NCI-H748 treated with DMSO at 0.1 percent for 48 hours (cell line): Measurements from ENCODE around the gene RAB3GAP1.
"Not testable (repeated sequence)": the region's sequence is repeated elsewhere in the genome, so short reads cannot be mapped to it uniquely, and the experiment has no call there.

Source experiments
- DNase-seq: peaks from one replicate; lab custom pipeline; 2025; lab: John Stamatoyannopoulos, UW

Gene RAB3GAP1

GRCh38 chr2:135105513-135106316, 53.6 kb downstream of the RAB3GAP1 start:
- not testable (repeated sequence) for DNase-seq

- DNase-seq: no peak
Measured at GRCh38 chr2:135113322-135113721, 61.2 kb downstream of the RAB3GAP1 start.

GRCh38 chr2:135119582-135119981, 67.5 kb downstream of the RAB3GAP1 start:
- no peak for DNase-seq

- no peak for DNase-seq
Measured at GRCh38 chr2:135121016-135121657, 69.0 kb downstream of the RAB3GAP1 start.

GRCh38 chr2:135121658-135122039, 69.6 kb downstream of the RAB3GAP1 start:
- DNase-seq: not testable (repeated sequence)

- DNase-seq: no peak
Measured at GRCh38 chr2:135124924-135125886, 73.1 kb downstream of the RAB3GAP1 start.

- DNase-seq: no peak
Measured at GRCh38 chr2:135125940-135126339, 73.8 kb downstream of the RAB3GAP1 start.

GRCh38 chr2:135130751-135131150, 78.7 kb downstream of the RAB3GAP1 start:
- DNase-seq: no peak

- DNase-seq: no peak
Measured at GRCh38 chr2:135132314-135132713, 80.2 kb downstream of the RAB3GAP1 start.

- no peak for DNase-seq
Measured at GRCh38 chr2:135140606-135141005, 88.5 kb downstream of the RAB3GAP1 start.

GRCh38 chr2:135142323-135142722, 90.2 kb downstream of the RAB3GAP1 start:
- no peak for DNase-seq

GRCh38 chr2:135144343-135144742, 92.3 kb downstream of the RAB3GAP1 start:
- no peak for DNase-seq

GRCh38 chr2:135149251-135149650, 97.2 kb downstream of the RAB3GAP1 start:
- no peak for DNase-seq

GRCh38 chr2:135150725-135151124, 98.6 kb downstream of the RAB3GAP1 start:
- no peak for DNase-seq

GRCh38 chr2:135151615-135152014, 99.5 kb downstream of the RAB3GAP1 start:
- no peak for DNase-seq

- no peak for DNase-seq
Measured at GRCh38 chr2:135152361-135152760, 100.3 kb downstream of the RAB3GAP1 start.

GRCh38 chr2:135154962-135155361, 102.9 kb downstream of the RAB3GAP1 start:
- no peak for DNase-seq

- DNase-seq: no peak
Measured at GRCh38 chr2:135157856-135158255, 105.8 kb downstream of the RAB3GAP1 start.

GRCh38 chr2:135159191-135159590, 107.1 kb downstream of the RAB3GAP1 start:
- no peak for DNase-seq

- no peak for DNase-seq
Measured at GRCh38 chr2:135162377-135162776, 110.3 kb downstream of the RAB3GAP1 start.

GRCh38 chr2:135162786-135163185, 110.7 kb downstream of the RAB3GAP1 start:
- no peak for DNase-seq

GRCh38 chr2:135163306-135163705, 111.2 kb downstream of the RAB3GAP1 start:
- DNase-seq: no peak
